ENCODE data around the gene PRR35.

The PRR35 gene

DNA sequence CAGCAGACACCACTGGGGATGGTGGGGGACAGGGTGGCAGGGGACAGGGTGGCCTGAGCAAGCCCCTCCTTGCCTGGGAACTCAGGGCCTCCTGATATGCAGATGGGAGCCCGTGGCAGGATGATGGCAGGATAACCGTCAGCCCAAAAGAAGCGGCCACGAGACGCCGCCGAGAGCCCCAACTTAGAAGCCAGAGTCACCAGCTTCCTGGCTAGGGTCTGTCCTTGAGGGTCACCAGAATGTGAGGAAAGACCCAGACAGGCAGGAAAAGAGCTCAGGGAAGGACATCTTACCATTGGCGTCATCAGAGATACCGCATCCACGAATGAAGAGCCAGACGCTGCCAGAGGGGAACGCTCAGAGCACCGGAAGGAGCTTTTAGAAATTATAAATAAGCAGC, 49.1 kb downstream of the PRR35 start:
- Histone ChIP-seq H2AFZ (ENCODE audit: low read length) (no peak overlapping the region), H3K79me2 (ENCODE audit: insufficient read depth, low read length) (no peaks in the 10 kb centered on the region), H3F3A (ENCODE audit: insufficient read depth, low read length) (no peaks in the 10 kb centered on the region), H3K4me1 (ENCODE audit: insufficient read depth, low read length, severe bottlenecking) (no peaks in the 10 kb centered on the region), H3K36me3 (ENCODE audit: insufficient read depth, low read length) (peaks cover 5% of the 10 kb centered on the region; the same call in 1 of the 2 replicates), H3K4me3 (ENCODE audit: low read depth, low read length, poor library complexity, severe bottlenecking) (no peak overlapping the region), H3K4me2 (ENCODE audit: low read length) (no peak overlapping the region), H3K9me3 (ENCODE audit: low read length) (peaks cover 4% of the 10 kb centered on the region; the same call in 1 of the 2 replicates), H3K9ac (ENCODE audit: low read length) (no peak overlapping the region), H3K27me3 (ENCODE audit: insufficient read depth, low read length) (no peaks in the 10 kb centered on the region; the same call in 1 of the 2 replicates), H4K20me1 (ENCODE audit: insufficient read depth, low read length) (no peaks in the 10 kb centered on the region), H3K27ac (ENCODE audit: low read depth, low read length, poor library complexity, severe bottlenecking) (no peak overlapping the region), H3K9me2 (ENCODE audit: low read depth, low read length) (no peaks in the 10 kb centered on the region)
- TF ChIP-seq EZH2 (IDR thresholded peaks at IDR 0.05; ENCODE audit: borderline replicate concordance, low read length), result no peak
- TF ChIP-seq, protein P1, sequence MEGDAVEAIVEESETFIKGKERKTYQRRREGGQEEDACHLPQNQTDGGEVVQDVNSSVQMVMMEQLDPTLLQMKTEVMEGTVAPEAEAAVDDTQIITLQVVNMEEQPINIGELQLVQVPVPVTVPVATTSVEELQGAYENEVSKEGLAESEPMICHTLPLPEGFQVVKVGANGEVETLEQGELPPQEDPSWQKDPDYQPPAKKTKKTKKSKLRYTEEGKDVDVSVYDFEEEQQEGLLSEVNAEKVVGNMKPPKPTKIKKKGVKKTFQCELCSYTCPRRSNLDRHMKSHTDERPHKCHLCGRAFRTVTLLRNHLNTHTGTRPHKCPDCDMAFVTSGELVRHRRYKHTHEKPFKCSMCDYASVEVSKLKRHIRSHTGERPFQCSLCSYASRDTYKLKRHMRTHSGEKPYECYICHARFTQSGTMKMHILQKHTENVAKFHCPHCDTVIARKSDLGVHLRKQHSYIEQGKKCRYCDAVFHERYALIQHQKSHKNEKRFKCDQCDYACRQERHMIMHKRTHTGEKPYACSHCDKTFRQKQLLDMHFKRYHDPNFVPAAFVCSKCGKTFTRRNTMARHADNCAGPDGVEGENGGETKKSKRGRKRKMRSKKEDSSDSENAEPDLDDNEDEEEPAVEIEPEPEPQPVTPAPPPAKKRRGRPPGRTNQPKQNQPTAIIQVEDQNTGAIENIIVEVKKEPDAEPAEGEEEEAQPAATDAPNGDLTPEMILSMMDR (IDR thresholded peaks at IDR 0.05; ENCODE audit: low read length), result no peak

DNA sequence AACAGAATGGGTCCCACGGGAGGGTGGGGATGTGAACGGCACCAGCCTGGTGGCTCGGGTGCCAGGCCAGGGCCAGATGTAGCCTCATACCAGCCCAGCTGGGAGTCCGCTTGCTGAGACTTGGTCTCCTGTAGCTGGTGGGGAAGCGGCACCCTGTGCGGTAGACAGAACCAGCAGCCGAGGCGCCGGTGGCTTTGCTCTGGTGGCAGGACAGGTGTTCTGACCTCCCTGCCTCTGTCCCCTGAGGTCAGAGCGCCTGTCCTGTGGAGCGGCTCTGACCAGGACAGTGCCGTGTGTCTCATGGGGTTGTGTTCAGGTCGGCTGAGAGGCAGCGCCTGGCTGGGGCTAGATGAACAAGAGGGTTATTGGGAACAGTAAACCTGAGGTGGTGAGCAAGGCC, 49.8 kb downstream of the PRR35 start:
- Histone ChIP-seq H3K9me3 (ENCODE audit: low read length) (peaks cover 4% of the 10 kb centered on the region; the same call in 1 of the 2 replicates), H3K4me1 (ENCODE audit: insufficient read depth, low read length, severe bottlenecking) (no peaks in the 10 kb centered on the region), H3K27me3 (ENCODE audit: insufficient read depth, low read length) (no peaks in the 10 kb centered on the region; the same call in 1 of the 2 replicates), H4K20me1 (ENCODE audit: insufficient read depth, low read length) (no peaks in the 10 kb centered on the region), H3K4me3 (ENCODE audit: low read depth, low read length, poor library complexity, severe bottlenecking) (no peak overlapping the region), H3K36me3 (ENCODE audit: insufficient read depth, low read length) (peaks cover 5% of the 10 kb centered on the region; the same call in 1 of the 2 replicates), H3K9me2 (ENCODE audit: low read depth, low read length) (no peaks in the 10 kb centered on the region), H3K79me2 (ENCODE audit: insufficient read depth, low read length) (no peaks in the 10 kb centered on the region), H3K4me2 (ENCODE audit: low read length) (no peak overlapping the region), H3K9ac (ENCODE audit: low read length) (no peak overlapping the region), H3K27ac (ENCODE audit: low read depth, low read length, poor library complexity, severe bottlenecking) (no peak overlapping the region), H2AFZ (ENCODE audit: low read length) (no peak overlapping the region), H3F3A (ENCODE audit: insufficient read depth, low read length) (no peaks in the 10 kb centered on the region)
- no peak for TF ChIP-seq EZH2 (IDR thresholded peaks at IDR 0.05; ENCODE audit: borderline replicate concordance, low read length)
- TF ChIP-seq, protein P1 (IDR thresholded peaks at IDR 0.05; ENCODE audit: low read length), result no peak

DNA sequence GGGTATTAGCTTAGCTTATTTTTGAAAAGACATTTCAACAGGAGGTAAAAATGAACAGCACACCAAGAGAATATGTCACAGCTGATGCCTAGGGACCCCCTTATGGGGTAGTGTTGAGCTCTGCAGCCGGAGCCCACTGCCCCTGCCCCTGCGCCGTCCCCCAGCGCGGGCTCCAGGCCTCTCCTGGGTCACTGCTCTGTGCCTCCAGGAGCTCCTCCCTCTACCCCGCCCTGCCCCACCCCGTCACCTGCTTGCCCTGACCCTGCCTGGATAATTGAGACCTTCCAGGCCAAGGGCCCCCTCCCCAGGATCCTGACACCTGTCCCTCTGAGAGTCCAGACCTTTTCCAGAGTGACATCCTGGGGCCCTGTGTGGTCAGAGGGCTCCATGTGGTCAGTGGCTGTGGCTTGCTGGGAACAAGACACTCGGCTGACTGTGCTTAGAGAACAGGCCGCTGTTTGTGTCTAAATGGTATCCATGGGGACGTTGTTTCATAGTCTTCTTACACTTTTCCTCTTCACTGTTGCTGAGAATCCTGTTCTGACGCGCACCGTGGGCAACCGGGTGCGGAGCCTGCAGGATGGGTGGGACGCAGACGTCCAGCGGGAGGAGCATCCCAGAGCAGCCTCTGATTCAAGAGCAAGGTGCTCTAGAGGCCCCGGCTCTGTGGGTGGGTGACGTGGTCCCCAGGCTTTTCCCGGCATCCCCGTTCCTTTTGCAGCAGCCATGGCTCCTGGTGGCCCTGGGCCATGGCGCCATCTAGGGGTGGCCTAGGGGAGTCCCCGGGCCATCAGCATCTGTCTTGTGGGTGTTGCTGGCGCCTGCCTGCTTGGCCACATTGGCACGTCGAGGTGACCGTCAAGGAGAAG, 50.6 kb downstream of the PRR35 start:
- Histone ChIP-seq H3K9me2 (ENCODE audit: low read depth, low read length) (no peaks in the 10 kb centered on the region), H3K4me2 (ENCODE audit: low read length) (no peak overlapping the region), H3K27me3 (ENCODE audit: insufficient read depth, low read length) (no peaks in the 10 kb centered on the region; the same call in 1 of the 2 replicates), H3K4me1 (ENCODE audit: insufficient read depth, low read length, severe bottlenecking) (no peaks in the 10 kb centered on the region), H2AFZ (ENCODE audit: low read length) (no peak overlapping the region), H4K20me1 (ENCODE audit: insufficient read depth, low read length) (no peaks in the 10 kb centered on the region), H3K36me3 (ENCODE audit: insufficient read depth, low read length) (peaks cover 5% of the 10 kb centered on the region; the same call in 1 of the 2 replicates), H3K9me3 (ENCODE audit: low read length) (no peaks in the 10 kb centered on the region), H3K9ac (ENCODE audit: low read length) (no peak overlapping the region), H3K27ac (ENCODE audit: low read depth, low read length, poor library complexity, severe bottlenecking) (no peak overlapping the region), H3F3A (ENCODE audit: insufficient read depth, low read length) (no peaks in the 10 kb centered on the region), H3K4me3 (ENCODE audit: low read depth, low read length, poor library complexity, severe bottlenecking) (no peak overlapping the region), H3K79me2 (ENCODE audit: insufficient read depth, low read length) (no peaks in the 10 kb centered on the region)
- TF ChIP-seq EZH2 (IDR thresholded peaks at IDR 0.05; ENCODE audit: borderline replicate concordance, low read length), result no peak
- TF ChIP-seq, protein P1 (IDR thresholded peaks at IDR 0.05; ENCODE audit: low read length), result peak; percentile 85

Data from OCI-LY1 (cell line).